Skeletal muscle tissue (tissue), 4 donors: ENCODE measurements around the gene NOD2. TPM values are rescaled to one million over a fixed set of nuclear protein-coding genes. Genes with fewer than 3 reads are reported as not detected.

Source experiments
- H3K27ac ChIP-seq: one replicate; pipeline ENCODE4 v1.7.0; 2013; ENCODE audit warnings: mild to moderate bottlenecking, low read depth, low read length, inconsistent platforms
- H3K27me3 ChIP-seq, 3 donors: one replicate each; pipeline ENCODE4 v1.7.0; 2013; ENCODE audit warnings: low read length in 3 of 3; ENCODE audit not compliant: control insufficient read depth in 3 of 3, insufficient read depth in 3 of 3
- H3K36me3 ChIP-seq, 3 donors: one replicate each; pipeline ENCODE4 v1.7.0; 2013; ENCODE audit warnings: low read length in 3 of 3; ENCODE audit not compliant: control insufficient read depth in 3 of 3, insufficient read depth in 3 of 3
- H3K4me1 ChIP-seq, 3 donors: one replicate each; pipeline ENCODE4 v1.7.0; 2013; ENCODE audit warnings: low read length in 3 of 3, mild to moderate bottlenecking in 3 of 3; ENCODE audit not compliant: control insufficient read depth in 3 of 3, insufficient read depth in 3 of 3
- H3K4me3 ChIP-seq, 3 donors: one replicate each; pipeline ENCODE4 v1.7.0; 2013; ENCODE audit warnings: low read length in 3 of 3
- H3K9ac ChIP-seq, 3 donors: one replicate each; pipeline ENCODE4 v1.7.0; 2013; ENCODE audit warnings: low read length in 3 of 3, mild to moderate bottlenecking in 3 of 3, moderate library complexity in 2 of 3, low read depth in 1 of 3
- H3K9me3 ChIP-seq, 3 donors: one replicate each; pipeline ENCODE4 v1.7.0; 2013; ENCODE audit warnings: low read length in 3 of 3; ENCODE audit not compliant: control insufficient read depth in 3 of 3
- total RNA-seq: library from RNA; depleted of rRNA; stranded (reverse); fragments of >200 nt; gene quantifications from one replicate; pipeline ENCODE4 v1.2.3, GENCODE V29; 2014
- donor health status: Osteomylitis.

Gene NOD2
- total RNA-seq, 1 donor from 2014 or later: 0.52 TPM

GRCh38 chr16:50712560-50712898 lies 19.1 kb downstream of the NOD2 start:
- peaks cover 18 to 28% (median 27%) of the 10 kb centered on the region in 3 donors for H3K4me1 ChIP-seq
- no peak overlapping the region for H3K4me3 ChIP-seq
- H3K36me3 ChIP-seq: no peaks in the 10 kb centered on the region
- H3K27ac ChIP-seq: no peak overlapping the region
- H3K9ac ChIP-seq: peak overlapping the region in 1 of 3 donors; percentile 45
- H3K9me3 ChIP-seq: no peaks in the 10 kb centered on the region
- H3K27me3 ChIP-seq: no peaks in the 10 kb centered on the region

- Histone ChIP-seq H3K9ac (no peak overlapping the region), H3K27ac (no peak overlapping the region), H3K4me1 (peaks cover 18 to 28% (median 27%) of the 10 kb centered on the region in 3 donors), H3K27me3 (no peaks in the 10 kb centered on the region), H3K36me3 (no peaks in the 10 kb centered on the region), H3K9me3 (no peaks in the 10 kb centered on the region), H3K4me3 (no peak overlapping the region)
These were observed 19.6 kb downstream of the NOD2 start for GRCh38 chr16:50712956-50713355.

DNA sequence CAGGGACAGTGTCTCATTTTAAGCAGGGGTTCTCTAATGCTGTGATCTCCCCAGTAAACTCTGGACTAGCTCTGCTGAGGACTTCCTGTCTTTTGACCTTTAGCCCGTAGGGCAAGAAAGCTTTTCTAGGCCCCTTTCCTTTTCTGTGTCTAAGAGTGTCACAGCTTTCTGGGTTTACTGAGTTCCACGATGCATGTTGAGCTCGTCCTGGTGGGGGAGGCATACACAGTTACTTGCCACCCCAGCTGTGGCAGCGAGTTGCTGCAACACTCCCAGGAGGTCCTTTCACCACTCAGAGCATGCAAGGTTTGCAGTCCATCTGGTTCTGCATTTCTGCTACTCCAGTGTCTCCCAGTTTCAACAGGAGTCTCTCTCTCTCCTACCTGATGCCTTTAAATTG lies 23.7 kb downstream of the NOD2 start:
- Histone ChIP-seq H3K36me3 (no peaks in the 10 kb centered on the region), H3K4me3 (no peak overlapping the region), H3K27me3 (no peaks in the 10 kb centered on the region), H3K9me3 (no peaks in the 10 kb centered on the region), H3K9ac (no peak overlapping the region), H3K4me1 (peaks cover 4 to 9% (median 5%) of the 10 kb centered on the region in 3 donors), H3K27ac (no peak overlapping the region)

DNA sequence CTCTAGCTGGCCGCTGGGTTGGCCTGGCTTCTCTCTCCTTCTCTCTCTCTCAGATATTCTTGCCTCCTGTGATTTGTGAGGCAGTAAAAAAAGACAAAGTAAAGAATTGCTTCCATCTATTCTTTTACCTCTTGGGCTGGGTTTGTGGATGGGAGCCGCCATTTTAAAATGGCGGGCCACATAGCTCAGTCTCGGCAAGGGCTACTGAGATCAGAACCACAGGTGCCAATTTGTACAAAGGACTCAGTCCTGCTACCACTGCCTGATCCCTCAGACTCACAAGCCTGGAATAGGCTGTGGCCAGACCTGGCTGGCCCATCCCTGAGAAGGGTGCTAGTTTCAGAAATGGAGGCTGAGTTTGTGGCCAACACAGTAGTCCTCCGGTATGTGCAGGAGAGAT lies 24.1 kb downstream of the NOD2 start:
- H3K4me1 ChIP-seq: peaks cover under 1 to 5% (median 1%) of the 10 kb centered on the region in 3 donors
- H3K4me3 ChIP-seq: no peak overlapping the region
- H3K9me3 ChIP-seq: no peaks in the 10 kb centered on the region
- H3K9ac ChIP-seq: no peak overlapping the region
- no peaks in the 10 kb centered on the region for H3K27me3 ChIP-seq
- H3K36me3 ChIP-seq: no peaks in the 10 kb centered on the region
- H3K27ac ChIP-seq: no peak overlapping the region

GRCh38 chr16:50718061-50718760 lies 24.8 kb downstream of the NOD2 start:
- H3K9ac ChIP-seq: no peak overlapping the region
- no peaks in the 10 kb centered on the region for H3K4me1 ChIP-seq
- H3K27me3 ChIP-seq: no peaks in the 10 kb centered on the region
- no peaks in the 10 kb centered on the region for H3K36me3 ChIP-seq
- H3K4me3 ChIP-seq: no peak overlapping the region
- H3K27ac ChIP-seq: no peak overlapping the region
- no peaks in the 10 kb centered on the region for H3K9me3 ChIP-seq

DNA sequence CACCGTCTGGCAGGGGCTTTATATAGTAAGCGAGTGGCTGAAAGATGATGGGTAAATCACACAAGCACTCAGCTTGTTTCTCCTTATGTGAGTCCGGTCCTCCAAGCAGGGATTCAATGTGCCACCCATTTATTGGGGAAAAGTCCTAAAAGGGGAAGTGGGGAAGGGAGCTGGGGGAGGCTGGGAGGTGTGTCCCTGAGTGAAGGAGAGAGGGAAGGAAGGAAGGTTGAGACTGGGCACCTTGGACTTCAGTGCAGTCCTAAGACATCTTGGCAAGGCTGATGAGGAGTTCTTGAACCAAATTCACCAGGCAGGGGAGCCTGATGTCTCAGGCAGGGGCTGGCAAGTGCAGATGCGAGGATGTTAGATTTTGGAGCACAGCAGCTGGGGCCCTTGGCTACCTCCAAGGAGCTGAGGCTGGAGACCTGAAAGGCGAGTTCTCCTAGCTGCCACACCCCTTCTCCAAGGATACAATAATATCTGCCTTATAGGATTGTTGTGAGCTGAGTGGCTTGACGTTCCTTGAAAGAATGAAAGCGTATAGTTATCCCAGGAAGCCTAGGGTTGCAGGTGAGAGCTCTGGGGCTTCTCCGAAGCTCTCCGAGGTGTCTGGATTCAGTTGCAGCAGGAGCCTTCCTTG lies 25.5 kb downstream of the NOD2 start:
- Histone ChIP-seq H3K9me3 (no peaks in the 10 kb centered on the region), H3K4me3 (no peak overlapping the region), H3K36me3 (no peaks in the 10 kb centered on the region), H3K27me3 (no peaks in the 10 kb centered on the region), H3K9ac (no peak overlapping the region), H3K27ac (no peak overlapping the region), H3K4me1 (no peaks in the 10 kb centered on the region)

DNA sequence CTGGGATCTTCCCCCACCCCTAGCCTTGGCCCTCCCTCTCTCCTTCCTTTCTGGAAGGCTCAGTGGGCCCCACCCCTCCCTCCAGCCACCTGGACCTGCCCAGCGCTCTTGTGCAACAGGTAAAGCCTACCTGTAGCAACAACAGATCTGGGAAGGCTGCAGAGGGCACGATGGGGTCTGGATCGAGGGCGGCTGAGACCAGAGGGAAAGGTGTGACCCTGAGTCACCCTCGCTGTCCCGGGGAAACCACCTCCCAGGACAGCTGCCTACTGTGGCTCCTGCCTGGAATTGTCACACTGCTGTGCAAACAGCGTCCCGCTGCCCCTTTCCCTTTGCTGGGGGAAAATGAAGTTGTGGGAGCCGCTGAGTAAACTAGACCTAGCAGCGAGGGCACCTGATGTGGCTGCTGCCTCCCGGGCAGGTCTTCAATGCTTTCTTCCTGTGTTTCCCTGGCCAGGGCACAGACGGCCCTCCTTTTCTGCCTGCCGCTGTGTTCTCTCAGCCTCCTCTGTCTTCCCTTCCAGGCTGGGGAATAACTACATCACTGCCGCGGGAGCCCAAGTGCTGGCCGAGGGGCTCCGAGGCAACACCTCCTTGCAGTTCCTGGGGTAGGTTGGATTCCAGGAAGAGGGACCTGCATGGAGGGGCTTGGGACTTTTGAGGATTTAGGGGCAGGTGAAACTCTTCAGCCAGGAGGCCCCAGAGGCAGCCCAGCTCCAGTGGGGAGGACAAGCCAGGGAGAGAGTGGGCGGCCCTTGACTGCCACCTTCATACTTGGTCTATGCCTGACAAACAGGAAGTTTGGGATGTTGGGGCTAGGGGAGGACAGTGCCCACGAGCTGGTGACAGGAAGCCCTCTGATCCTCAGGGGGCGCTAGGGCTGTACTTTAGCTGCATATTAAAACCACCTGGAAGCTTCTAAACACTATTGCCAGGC lies 26.3 kb downstream of the NOD2 start:
- Histone ChIP-seq H3K4me3 (no peak overlapping the region), H3K27ac (no peak overlapping the region), H3K9ac (no peak overlapping the region), H3K4me1 (no peaks in the 10 kb centered on the region), H3K27me3 (no peaks in the 10 kb centered on the region), H3K36me3 (no peaks in the 10 kb centered on the region), H3K9me3 (no peaks in the 10 kb centered on the region)

- Histone ChIP-seq H3K36me3 (no peaks in the 10 kb centered on the region), H3K4me1 (no peaks in the 10 kb centered on the region), H3K27me3 (no peaks in the 10 kb centered on the region), H3K9me3 (no peaks in the 10 kb centered on the region), H3K9ac (no peak overlapping the region), H3K27ac (no peak overlapping the region), H3K4me3 (no peak overlapping the region)
These were observed 28.4 kb downstream of the NOD2 start for GRCh38 chr16:50721549-50722404.

GRCh38 chr16:50722405-50722737 lies 29.0 kb downstream of the NOD2 start:
- Histone ChIP-seq H3K4me3 (no peak overlapping the region), H3K9me3 (no peaks in the 10 kb centered on the region), H3K4me1 (no peaks in the 10 kb centered on the region), H3K27ac (no peak overlapping the region), H3K9ac (no peak overlapping the region), H3K36me3 (no peaks in the 10 kb centered on the region), H3K27me3 (no peaks in the 10 kb centered on the region)
